Retinal pigment epithelial cell (primary cell): ENCODE data around the gene GNAO1.
A peak's percentile ranks its signal among the peaks of the same experiment; 100 is the strongest.

Experiments
- DNase-seq: peaks from one replicate; pipeline ENCODE4 v3.0.0-alpha.2; 2010; ENCODE audit warnings: low read depth
- H3K4me3 ChIP-seq: 2 replicates; pipeline ENCODE4 v1.5.1; 2011; ENCODE audit warnings: mild to moderate bottlenecking, low read length, control low read depth, moderate library complexity
- TF ChIP-seq, protein P1 (sequence below): conservative IDR thresholded peaks from 2 replicates; pipeline ENCODE4 v1.5.1; 2011; ENCODE audit warnings: low read depth, low read length, control low read depth, inconsistent platforms

Gene GNAO1

DNA sequence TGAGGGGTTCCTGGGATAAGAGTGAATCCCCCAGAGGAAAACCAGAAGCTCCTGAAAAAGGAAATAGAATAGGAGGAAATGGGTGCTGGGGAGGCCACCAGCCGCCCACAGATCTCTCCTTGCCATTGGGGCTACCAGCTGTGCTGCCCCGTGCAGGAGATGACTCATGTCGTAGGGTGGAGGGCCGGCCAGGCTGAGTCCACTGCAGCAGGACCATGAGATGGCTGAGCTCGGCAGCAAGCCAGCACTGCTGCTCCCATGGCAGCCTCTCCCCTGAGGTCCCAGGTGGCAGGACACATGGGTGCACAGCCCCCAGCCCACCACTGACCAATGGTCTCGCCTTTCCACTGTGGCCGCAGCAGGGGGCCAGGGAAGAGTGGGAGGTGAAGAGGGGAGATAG, 95.5 kb downstream of the GNAO1 start:
- TF ChIP-seq, protein P1, sequence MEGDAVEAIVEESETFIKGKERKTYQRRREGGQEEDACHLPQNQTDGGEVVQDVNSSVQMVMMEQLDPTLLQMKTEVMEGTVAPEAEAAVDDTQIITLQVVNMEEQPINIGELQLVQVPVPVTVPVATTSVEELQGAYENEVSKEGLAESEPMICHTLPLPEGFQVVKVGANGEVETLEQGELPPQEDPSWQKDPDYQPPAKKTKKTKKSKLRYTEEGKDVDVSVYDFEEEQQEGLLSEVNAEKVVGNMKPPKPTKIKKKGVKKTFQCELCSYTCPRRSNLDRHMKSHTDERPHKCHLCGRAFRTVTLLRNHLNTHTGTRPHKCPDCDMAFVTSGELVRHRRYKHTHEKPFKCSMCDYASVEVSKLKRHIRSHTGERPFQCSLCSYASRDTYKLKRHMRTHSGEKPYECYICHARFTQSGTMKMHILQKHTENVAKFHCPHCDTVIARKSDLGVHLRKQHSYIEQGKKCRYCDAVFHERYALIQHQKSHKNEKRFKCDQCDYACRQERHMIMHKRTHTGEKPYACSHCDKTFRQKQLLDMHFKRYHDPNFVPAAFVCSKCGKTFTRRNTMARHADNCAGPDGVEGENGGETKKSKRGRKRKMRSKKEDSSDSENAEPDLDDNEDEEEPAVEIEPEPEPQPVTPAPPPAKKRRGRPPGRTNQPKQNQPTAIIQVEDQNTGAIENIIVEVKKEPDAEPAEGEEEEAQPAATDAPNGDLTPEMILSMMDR: no peak
- no peak for DNase-seq
- no peak overlapping the region for H3K4me3 ChIP-seq

DNA sequence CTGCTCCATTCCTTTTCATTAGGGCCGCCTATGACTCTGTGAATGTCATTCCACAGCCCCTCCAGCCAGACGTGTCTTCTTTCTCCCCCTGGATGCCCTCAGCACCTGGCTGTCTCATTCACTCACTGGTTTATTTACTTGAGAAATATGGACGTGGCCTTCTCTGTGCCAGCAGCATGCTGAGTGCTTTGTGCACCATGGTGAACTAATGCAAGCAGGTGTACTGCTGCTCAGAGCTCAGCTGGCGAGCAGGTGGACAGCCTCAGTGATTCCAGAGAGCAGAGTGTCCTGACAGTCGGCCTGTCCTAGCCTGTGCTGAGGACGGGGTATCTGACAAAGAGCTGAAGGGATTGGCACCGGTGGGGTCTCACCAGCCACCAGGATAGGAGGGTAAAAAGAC, 96.7 kb downstream of the GNAO1 start:
- DNase-seq: no peak
- H3K4me3 ChIP-seq: no peak overlapping the region
- TF ChIP-seq, protein P1: no peak

DNA sequence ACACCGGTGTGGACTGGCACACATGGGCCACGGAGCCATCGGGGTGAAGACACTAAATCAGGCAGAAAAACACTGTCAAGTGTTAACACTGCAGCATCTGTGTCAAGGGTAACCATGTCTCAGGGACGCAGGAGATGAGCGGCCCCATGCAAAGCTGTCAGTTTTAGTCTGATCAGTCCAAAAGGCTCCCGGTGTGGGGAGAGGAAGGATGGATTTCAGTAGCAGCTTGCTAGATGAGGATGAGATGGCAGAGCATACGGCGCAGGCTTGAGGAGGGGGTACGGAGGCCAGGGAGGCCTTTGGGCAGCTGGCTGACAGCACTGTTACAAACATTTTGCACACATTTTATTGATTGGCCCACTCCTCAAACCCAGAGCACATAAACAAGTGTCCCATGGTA, 98.1 kb downstream of the GNAO1 start:
- no peak overlapping the region for H3K4me3 ChIP-seq
- DNase-seq: no peak
- TF ChIP-seq, protein P1: no peak

DNA sequence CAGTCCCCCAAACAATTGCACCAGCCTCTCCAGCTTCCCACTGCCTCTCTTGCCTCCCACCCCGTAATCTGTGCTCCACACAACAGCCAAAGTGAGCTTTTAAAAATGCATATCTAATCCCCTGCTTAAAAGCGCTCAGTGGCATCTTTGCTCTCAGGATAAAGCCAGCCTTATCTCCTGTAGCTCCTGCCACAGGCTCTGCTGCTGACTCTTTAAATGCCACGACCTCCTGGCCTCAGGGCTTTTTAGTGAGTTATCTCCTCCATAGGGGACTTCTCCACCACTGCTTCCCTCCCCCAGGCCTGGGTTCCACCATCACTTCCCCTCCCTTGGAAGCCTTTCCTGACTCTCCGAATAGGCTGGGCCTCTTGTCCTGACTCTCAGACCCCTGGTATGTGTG, 98.6 kb downstream of the GNAO1 start:
- no peak for DNase-seq
- no peak overlapping the region for H3K4me3 ChIP-seq
- TF ChIP-seq, protein P1: no peak

DNA sequence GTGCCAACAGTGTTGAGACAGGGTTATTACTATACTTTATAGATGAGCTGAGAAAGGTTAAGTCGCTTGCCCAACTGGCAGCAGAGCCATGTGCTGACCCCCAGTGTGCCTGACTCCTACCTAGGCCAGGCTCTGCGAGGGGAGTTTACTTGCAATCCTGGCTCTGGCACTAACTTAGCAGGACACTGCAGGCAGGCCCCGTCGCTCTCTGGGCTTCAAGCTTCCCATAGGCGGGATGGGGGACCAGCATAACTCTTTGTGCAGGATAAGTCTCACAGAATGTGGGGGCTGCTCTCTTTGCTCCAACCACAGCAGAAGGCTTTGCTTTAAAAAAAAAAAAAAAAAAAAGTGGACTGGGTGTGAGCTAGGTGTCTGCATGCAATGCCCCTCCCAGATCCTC, 102.7 kb downstream of the GNAO1 start:
- no peak for DNase-seq
- TF ChIP-seq, protein P1: no peak
- no peak overlapping the region for H3K4me3 ChIP-seq

DNA sequence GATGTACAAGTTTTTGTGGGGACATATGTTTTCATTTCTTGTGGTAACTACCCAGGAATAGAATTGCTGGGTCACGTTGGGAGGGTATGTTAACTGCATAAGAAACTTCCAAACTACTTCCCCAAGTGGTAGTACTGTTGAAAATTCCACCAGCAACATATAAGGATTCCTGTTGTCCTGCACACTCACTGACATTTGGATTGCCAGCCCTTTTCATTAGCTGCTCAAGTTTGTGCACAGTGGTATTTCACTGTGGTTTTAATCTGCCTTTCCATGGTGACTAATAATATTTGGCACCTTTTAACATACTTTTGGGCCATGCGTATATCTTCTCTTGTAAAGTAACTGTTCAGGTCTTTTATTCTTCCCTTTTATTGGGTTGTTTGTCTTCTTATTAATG, 103.3 kb downstream of the GNAO1 start:
- H3K4me3 ChIP-seq: no peak overlapping the region
- peak; percentile 77 for DNase-seq
- TF ChIP-seq, protein P1: no peak

DNA sequence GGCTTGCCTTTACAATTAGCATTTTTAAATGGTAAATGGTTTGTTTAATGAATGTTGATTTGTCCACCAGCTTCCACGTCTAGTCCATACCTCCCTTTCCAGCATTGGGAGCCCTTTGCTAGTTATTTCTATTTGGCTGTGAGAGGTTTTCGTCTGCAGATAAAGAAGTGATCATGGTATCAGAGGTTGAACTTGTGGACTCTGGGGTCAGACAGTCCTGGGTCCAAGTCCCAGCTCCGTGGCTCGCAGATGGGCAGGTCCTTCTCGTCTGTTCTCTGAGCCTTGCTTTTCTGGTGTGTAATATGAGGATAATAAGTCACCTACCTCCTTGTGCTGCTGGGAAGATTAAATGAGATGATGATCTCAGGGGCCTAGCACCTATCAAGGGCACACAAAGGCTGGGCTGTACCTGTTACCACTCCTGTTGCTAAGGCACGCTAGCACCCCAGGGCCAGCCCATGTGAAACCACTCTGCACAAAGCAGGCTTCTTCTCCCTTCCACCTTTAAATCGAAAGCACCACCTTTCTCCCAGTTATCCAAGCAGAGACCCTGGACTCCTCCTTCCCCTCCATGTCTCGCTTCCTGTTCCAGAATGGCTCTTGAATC, 103.9 kb downstream of the GNAO1 start:
- peak; percentile 11 for DNase-seq
- H3K4me3 ChIP-seq: no peak overlapping the region
- TF ChIP-seq, protein P1: no peak
